OCI-LY1 (cell line): ENCODE measurements around the gene ZCCHC17.

Experiments used
- CTCF ChIP-seq: fragments of 200-600 bp; sonication (generic), shearing (Covaris generic); IDR thresholded peaks from 2 replicates; pipeline ENCODE4 v1.5.1; 2017; ENCODE audit warnings: mild to moderate bottlenecking, antibody characterized with exemption, low read length, moderate library complexity, mixed read lengths
- EZH2 ChIP-seq: fragments of 200-600 bp; sonication (generic), shearing (Covaris generic); IDR thresholded peaks from 2 replicates; pipeline ENCODE4 v1.8.0; 2017; ENCODE audit warnings: borderline replicate concordance, mixed run types, mild to moderate bottlenecking, antibody characterized with exemption, low read length, moderate library complexity, mixed read lengths

GRCh38 chr1:31413405-31414001, 116.7 kb downstream of the ZCCHC17 start:
- no peak for TF ChIP-seq CTCF
- TF ChIP-seq EZH2, result no peak
